ENCODE data around the gene MYLK2. TPM values are rescaled to one million over a fixed set of nuclear protein-coding genes. Genes with fewer than 3 reads are reported as not detected.
A peak's percentile ranks its signal among the peaks of the same experiment; 100 is the strongest.

Gene MYLK2
- total and polyA plus RNA-seq, 12 donors = 0.06 to 2.1 (median 0.24) TPM; not detected in 2

GRCh38 chr20:31803552-31804291 is 15.4 kb upstream of the MYLK2 start:
- Histone ChIP-seq H3K4me1 (peaks cover 0 to 15% (median 0%) of the 10 kb centered on the region in 9 donors), H3K36me3 (peaks cover 0 to 46% (median 0%) of the 10 kb centered on the region in 9 donors), H3K9me3 (no peaks in the 10 kb centered on the region), H3K27ac (no peak overlapping the region), H3K27me3 (no peaks in the 10 kb centered on the region), H3K4me3 (no peak overlapping the region)
- no peak for ATAC-seq
- no peak for TF ChIP-seq CTCF (IDR thresholded peaks at IDR 0.05)
- DNase-seq = no peak
- intact Hi-C loops (cut with DNase I) = no loop called here
- WGBS, 2 donors = 94 to 97% methylated on average over 7 of the region's 7 CpGs

GRCh38 chr20:31806564-31807355 is 12.4 kb upstream of the MYLK2 start:
- Histone ChIP-seq H3K27ac (no peak overlapping the region), H3K27me3 (no peaks in the 10 kb centered on the region), H3K36me3 (peaks cover 0 to 17% (median 0%) of the 10 kb centered on the region in 9 donors), H3K4me1 (peaks cover 0 to 32% (median 11%) of the 10 kb centered on the region in 9 donors), H3K9me3 (no peaks in the 10 kb centered on the region), H3K4me3 (no peak overlapping the region)
- ATAC-seq (peak in 3 of 8 donors; percentile 16 to 85 (median 76)), DNase-seq (no peak)
- intact Hi-C loops (cut with DNase I) = no loop called here
- WGBS, 2 donors = 83 to 86% methylated on average over 8 of the region's 8 CpGs
- no peak for TF ChIP-seq CTCF (IDR thresholded peaks at IDR 0.05)

- no peak for DNase-seq
- peaks cover 7 to 39% (median 23%) of the 10 kb centered on the region in 9 donors for H3K4me1 ChIP-seq
- no peak overlapping the region for H3K4me3 ChIP-seq
- no peaks in the 10 kb centered on the region for H3K9me3 ChIP-seq
- WGBS, 2 donors = 94 to 97% methylated on average over 3 of the region's 3 CpGs
- no peak for TF ChIP-seq CTCF (IDR thresholded peaks at IDR 0.05)
- H3K36me3 ChIP-seq = peaks cover 0 to 2% (median 0%) of the 10 kb centered on the region in 9 donors
- no peak overlapping the region for H3K27ac ChIP-seq
- intact Hi-C loops (cut with DNase I) = no loop called here
- no peaks in the 10 kb centered on the region for H3K27me3 ChIP-seq
- ATAC-seq = no peak
These were observed 10.7 kb upstream of the MYLK2 start for GRCh38 chr20:31808481-31808880.

GRCh38 chr20:31809661-31810060 is 9.5 kb upstream of the MYLK2 start:
- H3K27ac ChIP-seq = peak overlapping the region in 3 of 10 donors; percentile 16 to 33 (median 23)
- ATAC-seq (no peak), DNase-seq (no peak)
- WGBS, 2 donors = 76 to 78% methylated on average over 3 of the region's 3 CpGs
- no peak overlapping the region for H3K4me3 ChIP-seq
- intact Hi-C loops (cut with DNase I) = no loop called here
- no peaks in the 10 kb centered on the region for H3K36me3 ChIP-seq
- no peaks in the 10 kb centered on the region for H3K9me3 ChIP-seq
- peaks cover 7 to 41% (median 23%) of the 10 kb centered on the region in 9 donors for H3K4me1 ChIP-seq
- no peak for TF ChIP-seq CTCF (IDR thresholded peaks at IDR 0.05)
- no peaks in the 10 kb centered on the region for H3K27me3 ChIP-seq

Measured in heart right ventricle (tissue), 16 donors.